Stomach (tissue), 4 donors: ENCODE results near the gene GSTM2.

Experiments used
- CTCF ChIP-seq, 7 experiments: fragments of 450-650 bp in 4 of 7; fragments of 200-600 bp in 3 of 7; sonication (generic) in 3 of 7; IDR thresholded peaks; one replicate each; pipeline ENCODE4 v1.5.1; 2016 to 2019; ENCODE audit warnings: antibody characterized with exemption in 7 of 7, control low read depth in 2 of 7, mild to moderate bottlenecking in 1 of 7
- EP300 ChIP-seq: sonication (generic); formaldehyde crosslinking; IDR thresholded peaks from one replicate; pipeline ENCODE4 v1.6.1; 2017; ENCODE audit warnings: antibody characterized with exemption
- POLR2A ChIP-seq, 4 donors: fragments of 450-650 bp; IDR thresholded peaks; one replicate each; pipeline ENCODE4 v1.6.1; 2016; ENCODE audit warnings: antibody characterized with exemption in 4 of 4, control low read depth in 2 of 4, mild to moderate bottlenecking in 1 of 4, moderate library complexity in 1 of 4
- POLR2AphosphoS5 ChIP-seq, 3 donors: sonication (generic); formaldehyde crosslinking; IDR thresholded peaks; one replicate each; pipeline ENCODE4 v1.6.1; 2016; ENCODE audit warnings: antibody characterized with exemption in 3 of 3

DNA sequence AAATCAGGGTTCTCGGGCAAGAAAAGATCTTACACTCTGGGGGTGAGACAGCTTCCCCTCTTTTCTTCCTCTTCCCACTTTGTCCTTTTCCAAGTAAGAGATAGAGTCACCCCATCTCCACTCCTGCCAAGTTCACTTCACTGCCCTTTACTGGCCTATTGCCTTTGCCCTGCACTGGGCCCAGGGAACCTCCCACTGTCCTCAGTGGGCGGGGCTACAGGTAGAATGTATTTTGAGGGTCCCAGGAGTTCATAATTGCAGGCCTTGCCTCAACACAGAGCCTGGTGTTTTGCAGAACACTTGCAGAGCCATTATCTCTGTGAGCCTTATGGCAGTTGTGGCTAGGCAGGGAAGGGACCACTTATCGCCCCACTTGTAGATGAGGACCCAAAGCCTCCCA, 45.0 kb upstream of the GSTM2 start:
- no peak for TF ChIP-seq CTCF (IDR thresholded peaks at IDR 0.05)
- no peak for TF ChIP-seq POLR2A (IDR thresholded peaks at IDR 0.05)
- TF ChIP-seq EP300: no peak
- no peak for TF ChIP-seq POLR2AphosphoS5 (IDR thresholded peaks at IDR 0.05)
